Measurements from ENCODE around the gene MED12L. TPM values are rescaled to one million over a fixed set of nuclear protein-coding genes. Genes with fewer than 3 reads are reported as not detected.

The MED12L gene
- total and polyA plus RNA-seq, 8 donors, result 0.08 to 0.88 (median 0.45) TPM

DNA sequence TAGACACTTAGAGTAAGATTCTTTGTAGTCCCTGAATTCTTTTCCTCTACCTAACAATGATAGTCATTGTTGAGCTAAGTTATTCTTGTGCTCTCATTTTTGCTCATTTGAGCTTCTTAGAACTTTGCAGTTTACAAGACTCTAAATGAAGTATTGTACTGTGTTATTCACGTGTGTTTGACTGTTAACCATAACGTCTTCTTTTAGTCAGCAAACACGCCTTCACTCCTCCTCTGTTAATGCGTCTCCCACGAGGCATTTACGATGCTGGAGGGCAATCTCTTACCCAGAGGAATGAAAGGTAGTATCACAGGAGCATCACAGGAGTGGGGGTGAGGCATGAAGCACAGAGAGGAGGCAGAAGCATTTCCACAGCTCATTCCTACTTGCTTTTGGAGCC is 207.7 kb downstream of the MED12L start:
- H3K36me3 ChIP-seq, result no peaks in the 10 kb centered on the region
- H3K4me3 ChIP-seq, result no peak overlapping the region
- 63 to 66% methylated on average over 6 of the region's 6 CpGs for WGBS, 2 donors
- intact Hi-C loops (cut with DNase I), result no loop called here
- DNase-seq (no peak), ATAC-seq (no peak), FAIRE-seq (no peak)
- TF ChIP-seq, protein P1, sequence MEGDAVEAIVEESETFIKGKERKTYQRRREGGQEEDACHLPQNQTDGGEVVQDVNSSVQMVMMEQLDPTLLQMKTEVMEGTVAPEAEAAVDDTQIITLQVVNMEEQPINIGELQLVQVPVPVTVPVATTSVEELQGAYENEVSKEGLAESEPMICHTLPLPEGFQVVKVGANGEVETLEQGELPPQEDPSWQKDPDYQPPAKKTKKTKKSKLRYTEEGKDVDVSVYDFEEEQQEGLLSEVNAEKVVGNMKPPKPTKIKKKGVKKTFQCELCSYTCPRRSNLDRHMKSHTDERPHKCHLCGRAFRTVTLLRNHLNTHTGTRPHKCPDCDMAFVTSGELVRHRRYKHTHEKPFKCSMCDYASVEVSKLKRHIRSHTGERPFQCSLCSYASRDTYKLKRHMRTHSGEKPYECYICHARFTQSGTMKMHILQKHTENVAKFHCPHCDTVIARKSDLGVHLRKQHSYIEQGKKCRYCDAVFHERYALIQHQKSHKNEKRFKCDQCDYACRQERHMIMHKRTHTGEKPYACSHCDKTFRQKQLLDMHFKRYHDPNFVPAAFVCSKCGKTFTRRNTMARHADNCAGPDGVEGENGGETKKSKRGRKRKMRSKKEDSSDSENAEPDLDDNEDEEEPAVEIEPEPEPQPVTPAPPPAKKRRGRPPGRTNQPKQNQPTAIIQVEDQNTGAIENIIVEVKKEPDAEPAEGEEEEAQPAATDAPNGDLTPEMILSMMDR (IDR thresholded peaks at IDR 0.05), result no peak
- H3K9me3 ChIP-seq, result no peaks in the 10 kb centered on the region
- no peaks in the 10 kb centered on the region for H3K4me1 ChIP-seq
- H3K27ac ChIP-seq, result no peak overlapping the region
- no peaks in the 10 kb centered on the region for H3K27me3 ChIP-seq

GRCh38 chr3:151296226-151296625 is 210.8 kb downstream of the MED12L start:
- H3K4me1 ChIP-seq, result no peaks in the 10 kb centered on the region
- no peak for FAIRE-seq
- DNase-seq, result no peak
- H3K4me3 ChIP-seq, result no peak overlapping the region
- TF ChIP-seq, protein P1 (IDR thresholded peaks at IDR 0.05), result no peak
- WGBS, 2 donors, result 73 to 84% methylated on average over 3 of the region's 3 CpGs
- H3K27me3 ChIP-seq, result no peaks in the 10 kb centered on the region
- H3K9me3 ChIP-seq, result no peaks in the 10 kb centered on the region
- intact Hi-C loops (cut with DNase I), result no loop called here
- no peaks in the 10 kb centered on the region for H3K36me3 ChIP-seq
- no peak for ATAC-seq
- no peak overlapping the region for H3K27ac ChIP-seq

- intact Hi-C loops (cut with DNase I), result no loop called here
- no peaks in the 10 kb centered on the region for H3K9me3 ChIP-seq
- no peaks in the 10 kb centered on the region for H3K27me3 ChIP-seq
- ATAC-seq (no peak), FAIRE-seq (no peak), DNase-seq (no peak)
- H3K36me3 ChIP-seq, result no peaks in the 10 kb centered on the region
- no peak overlapping the region for H3K27ac ChIP-seq
- 47 to 59% methylated on average over 2 of the region's 2 CpGs for WGBS, 2 donors
- H3K4me1 ChIP-seq, result no peaks in the 10 kb centered on the region
- TF ChIP-seq, protein P1 (IDR thresholded peaks at IDR 0.05), result no peak
- H3K4me3 ChIP-seq, result no peak overlapping the region
Measured at GRCh38 chr3:151297429-151297828, 212.0 kb downstream of the MED12L start.

- Histone ChIP-seq H3K27ac (no peak overlapping the region), H3K9me3 (no peaks in the 10 kb centered on the region), H3K27me3 (no peaks in the 10 kb centered on the region), H3K4me3 (no peak overlapping the region), H3K4me1 (no peaks in the 10 kb centered on the region), H3K36me3 (no peaks in the 10 kb centered on the region)
- FAIRE-seq (no peak), ATAC-seq (no peak), DNase-seq (no peak)
- 78 to 79% methylated on average over 2 of the region's 2 CpGs for WGBS, 2 donors
- TF ChIP-seq, protein P1 (IDR thresholded peaks at IDR 0.05), result no peak
- intact Hi-C loops (cut with DNase I), result no loop called here
Measured at GRCh38 chr3:151299006-151299405, 213.5 kb downstream of the MED12L start.

DNA sequence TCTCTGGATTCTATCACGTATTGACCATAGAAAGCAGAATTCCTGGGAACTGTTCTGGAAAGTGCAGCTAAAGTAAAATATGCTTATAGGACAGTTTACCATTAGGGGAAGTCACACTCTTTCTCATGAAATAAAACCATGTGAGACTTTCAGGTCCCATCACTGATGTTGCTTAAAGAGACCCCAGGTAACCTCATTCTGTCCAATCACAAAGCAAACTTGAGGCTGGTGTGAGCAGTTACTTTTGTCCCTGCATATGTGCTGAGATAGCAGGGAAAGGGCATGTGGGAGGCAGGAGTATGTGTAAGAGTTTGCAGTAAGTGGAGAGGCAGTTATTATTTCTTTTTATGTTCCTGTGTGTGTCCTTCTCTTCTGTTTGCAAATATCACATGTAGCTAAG is 215.1 kb downstream of the MED12L start:
- FAIRE-seq, result no peak

More for the DNA sequence above, 215.1 kb downstream of the MED12L start:
- Histone ChIP-seq H3K4me3 (no peak overlapping the region), H3K9me3 (no peaks in the 10 kb centered on the region), H3K27me3 (no peaks in the 10 kb centered on the region), H3K36me3 (no peaks in the 10 kb centered on the region), H3K27ac (no peak overlapping the region), H3K4me1 (no peaks in the 10 kb centered on the region)
- intact Hi-C loops (cut with DNase I), result no loop called here
- DNase-seq (no peak), ATAC-seq (no peak)
- WGBS, 2 donors, result 64 to 65% methylated on average over 1 of the region's 1 CpG
- TF ChIP-seq, protein P1 (IDR thresholded peaks at IDR 0.05), result no peak
